ENCODE measurements around the gene ANP32B. TPM values are rescaled to one million over a fixed set of nuclear protein-coding genes. Genes with fewer than 3 reads are reported as not detected.

The ANP32B gene
- total and polyA plus RNA-seq, 2 experiments from 2014 or later, result 13.1 to 114 TPM

GRCh38 chr9:97966493-97966892 lies 16.6 kb upstream of the ANP32B start:
- Mint-ChIP-seq H3K4me1 (peaks cover 5% of the 10 kb centered on the region; the same call in 1 of the 3 replicates), H3K4me3 (no peak overlapping the region), H3K36me3 (ENCODE audit: low read depth) (no peaks in the 10 kb centered on the region), H3K27ac (no peak overlapping the region), H3K27me3 (ENCODE audit: insufficient read depth, low read depth, poor library complexity) (peaks cover 20% of the 10 kb centered on the region), H3K9me3 (no peaks in the 10 kb centered on the region)
- no peaks in the 10 kb centered on the region for H3K79me2 ChIP-seq (replicated peaks; ENCODE audit: insufficient read depth)
- H3K36me3 ChIP-seq (ENCODE audit: insufficient read depth), result no peaks in the 10 kb centered on the region
- DNase-seq (ENCODE audit: low spot score) (peak; percentile 50), ATAC-seq (peak; percentile 90)
- no peak overlapping the region for H2AFZ ChIP-seq
- H3F3A ChIP-seq (replicated peaks; ENCODE audit: low read depth), result no peaks in the 10 kb centered on the region
- H3K4me1 ChIP-seq (ENCODE audit: insufficient read depth), result no peaks in the 10 kb centered on the region
- TF ChIP-seq STAT1 (IDR thresholded peaks at IDR 0.05; ENCODE audit: unreplicated experiment), result no peak
- no peak for TF ChIP-seq EZH2 (IDR thresholded peaks at IDR 0.05; ENCODE audit: low read depth, unreplicated experiment)
- TF ChIP-seq POLR2AphosphoS5 (IDR thresholded peaks at IDR 0.05; ENCODE audit: low read depth), result no peak
- no peak for TF ChIP-seq REST (IDR thresholded peaks at IDR 0.05; ENCODE audit: unreplicated experiment)
- TF ChIP-seq ETS1 (IDR thresholded peaks at IDR 0.05), result no peak
- TF ChIP-seq CREB1 (CRISPR knock-in tag; IDR thresholded peaks at IDR 0.05; ENCODE audit: low read depth), result no peak
- no peak for TF ChIP-seq ZNF114 (CRISPR knock-in tag; IDR thresholded peaks at IDR 0.05)
- TF ChIP-seq, protein P1, sequence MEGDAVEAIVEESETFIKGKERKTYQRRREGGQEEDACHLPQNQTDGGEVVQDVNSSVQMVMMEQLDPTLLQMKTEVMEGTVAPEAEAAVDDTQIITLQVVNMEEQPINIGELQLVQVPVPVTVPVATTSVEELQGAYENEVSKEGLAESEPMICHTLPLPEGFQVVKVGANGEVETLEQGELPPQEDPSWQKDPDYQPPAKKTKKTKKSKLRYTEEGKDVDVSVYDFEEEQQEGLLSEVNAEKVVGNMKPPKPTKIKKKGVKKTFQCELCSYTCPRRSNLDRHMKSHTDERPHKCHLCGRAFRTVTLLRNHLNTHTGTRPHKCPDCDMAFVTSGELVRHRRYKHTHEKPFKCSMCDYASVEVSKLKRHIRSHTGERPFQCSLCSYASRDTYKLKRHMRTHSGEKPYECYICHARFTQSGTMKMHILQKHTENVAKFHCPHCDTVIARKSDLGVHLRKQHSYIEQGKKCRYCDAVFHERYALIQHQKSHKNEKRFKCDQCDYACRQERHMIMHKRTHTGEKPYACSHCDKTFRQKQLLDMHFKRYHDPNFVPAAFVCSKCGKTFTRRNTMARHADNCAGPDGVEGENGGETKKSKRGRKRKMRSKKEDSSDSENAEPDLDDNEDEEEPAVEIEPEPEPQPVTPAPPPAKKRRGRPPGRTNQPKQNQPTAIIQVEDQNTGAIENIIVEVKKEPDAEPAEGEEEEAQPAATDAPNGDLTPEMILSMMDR (conservative IDR thresholded peaks at IDR 0.05; ENCODE audit: low read depth in 2 of 2), result no peak
- TF ChIP-seq ZNF462 (CRISPR knock-in tag; IDR thresholded peaks at IDR 0.05), result no peak
- H3K9me2 ChIP-seq (ENCODE audit: insufficient read depth), result no peaks in the 10 kb centered on the region
- no peak overlapping the region for H3K27ac ChIP-seq (ENCODE audit: low read depth)
- no peaks in the 10 kb centered on the region for H4K20me1 ChIP-seq (replicated peaks; ENCODE audit: insufficient read depth)
- H3K4me2 ChIP-seq, result no peak overlapping the region
- peaks cover 27% of the 10 kb centered on the region for H3K27me3 ChIP-seq (ENCODE audit: insufficient read depth)
- H3K4me3 ChIP-seq, result no peak overlapping the region

Data from GM23338 (cell line).